HEK293 (cell line): Measurements from ENCODE around the gene SBK2.
A peak's percentile ranks its signal among the peaks of the same experiment; 100 is the strongest.

Source experiments
- BCL6B ChIP-seq: fragments of 450-650 bp; formaldehyde crosslinking; IDR thresholded peaks from 2 replicates; pipeline ENCODE4 v1.5.1; 2017; ENCODE audit warnings: missing biosample characterization, missing genetic modification characterization
- EGR2 ChIP-seq: fragments of 450-650 bp; formaldehyde crosslinking; IDR thresholded peaks from 2 replicates; pipeline ENCODE4 v1.5.1; 2016; ENCODE audit warnings: low read depth, missing biosample characterization, missing genetic modification characterization
- HOXA7 ChIP-seq: sonication (generic); formaldehyde crosslinking; IDR thresholded peaks from 2 replicates; pipeline ENCODE4 v1.8.1; 2022; ENCODE audit warnings: missing genetic modification reagents, borderline replicate concordance
- MYNN ChIP-seq: fragments of 450-650 bp; formaldehyde crosslinking; IDR thresholded peaks from 2 replicates; pipeline ENCODE4 v1.5.1; 2016; ENCODE audit warnings: missing biosample characterization, missing genetic modification characterization, borderline replicate concordance
- SALL2 ChIP-seq: fragments of 450-650 bp; formaldehyde crosslinking; IDR thresholded peaks from 2 replicates; pipeline ENCODE4 v1.5.0; 2017; ENCODE audit warnings: missing biosample characterization, mild to moderate bottlenecking, missing genetic modification characterization, borderline replicate concordance
- SETDB1 ChIP-seq: IDR thresholded peaks from one replicate; pipeline ENCODE4 v1.6.1; 2017; ENCODE audit warnings: mild to moderate bottlenecking, low read length, moderate library complexity, mixed read lengths; ENCODE audit not compliant: insufficient read length
- ZBTB17 ChIP-seq: fragments of 450-650 bp; formaldehyde crosslinking; IDR thresholded peaks from 2 replicates; pipeline ENCODE4 v1.5.1; 2016; ENCODE audit warnings: missing biosample characterization, missing genetic modification characterization
- ZBTB6 ChIP-seq: fragments of 450-650 bp; formaldehyde crosslinking; IDR thresholded peaks from 2 replicates; pipeline ENCODE4 v1.5.1; 2017; ENCODE audit warnings: missing biosample characterization, missing genetic modification characterization
- ZFP41 ChIP-seq: fragments of 450-650 bp; formaldehyde crosslinking; IDR thresholded peaks from 2 replicates; pipeline ENCODE4 v1.5.1; 2016; ENCODE audit warnings: missing biosample characterization, missing genetic modification characterization, borderline replicate concordance
- ZNF10 ChIP-seq: fragments of 450-650 bp; formaldehyde crosslinking; IDR thresholded peaks from 2 replicates; pipeline ENCODE4 v1.5.1; 2017; ENCODE audit warnings: missing biosample characterization, missing genetic modification characterization
- ZNF112 ChIP-seq: fragments of 450-650 bp; formaldehyde crosslinking; IDR thresholded peaks from 2 replicates; pipeline ENCODE4 v1.5.0; 2017; ENCODE audit warnings: missing biosample characterization, missing genetic modification characterization
- ZNF114 ChIP-seq: fragments of 450-650 bp; formaldehyde crosslinking; IDR thresholded peaks from 2 replicates; pipeline ENCODE4 v1.5.0; 2017; ENCODE audit warnings: missing biosample characterization, missing genetic modification characterization
- ZNF132 ChIP-seq: fragments of 450-650 bp; formaldehyde crosslinking; IDR thresholded peaks from 2 replicates; pipeline ENCODE4 v1.5.1; 2017; ENCODE audit warnings: missing biosample characterization, missing genetic modification characterization, borderline replicate concordance
- ZNF146 ChIP-seq: fragments of 450-650 bp; formaldehyde crosslinking; IDR thresholded peaks from 2 replicates; pipeline ENCODE4 v1.5.1; 2016; ENCODE audit warnings: missing biosample characterization, missing genetic modification characterization
- ZNF157 ChIP-seq: fragments of 450-650 bp; formaldehyde crosslinking; IDR thresholded peaks from 2 replicates; pipeline ENCODE4 v1.5.1; 2016; ENCODE audit warnings: missing biosample characterization, missing genetic modification characterization
- ZNF16 ChIP-seq: fragments of 450-650 bp; formaldehyde crosslinking; IDR thresholded peaks from 2 replicates; pipeline ENCODE4 v1.5.1; 2016; ENCODE audit warnings: low read depth, missing biosample characterization, missing genetic modification characterization
- ZNF184 ChIP-seq: fragments of 450-650 bp; IDR thresholded peaks from 2 replicates; pipeline ENCODE4 v1.5.1; 2018; ENCODE audit warnings: missing biosample characterization, mild to moderate bottlenecking, missing genetic modification characterization
- ZNF19 ChIP-seq: fragments of 450-650 bp; formaldehyde crosslinking; IDR thresholded peaks from 2 replicates; pipeline ENCODE4; 2016; ENCODE audit warnings: missing biosample characterization, missing genetic modification characterization, low read depth
- ZNF202 ChIP-seq: fragments of 450-650 bp; formaldehyde crosslinking; IDR thresholded peaks from 2 replicates; pipeline ENCODE4 v1.5.1; 2016; ENCODE audit warnings: missing biosample characterization, missing genetic modification characterization, borderline replicate concordance
- ZNF214 ChIP-seq: fragments of 450-650 bp; formaldehyde crosslinking; IDR thresholded peaks from 2 replicates; pipeline ENCODE4 v1.5.1; 2017; ENCODE audit warnings: missing biosample characterization, mild to moderate bottlenecking, missing genetic modification characterization, borderline replicate concordance
- ZNF366 ChIP-seq: fragments of 450-650 bp; formaldehyde crosslinking; conservative IDR thresholded peaks from 2 replicates; pipeline ENCODE4 v1.5.1; 2016; ENCODE audit warnings: missing biosample characterization, missing genetic modification characterization
- ZNF37A ChIP-seq: fragments of 450-650 bp; IDR thresholded peaks from 2 replicates; pipeline ENCODE4 v1.5.1; 2018; ENCODE audit warnings: missing biosample characterization, missing genetic modification characterization
- ZNF404 ChIP-seq: fragments of 450-650 bp; formaldehyde crosslinking; IDR thresholded peaks from 2 replicates; pipeline ENCODE4 v1.5.1; 2017; ENCODE audit warnings: missing biosample characterization, missing genetic modification characterization
- ZNF426 ChIP-seq: fragments of 450-650 bp; formaldehyde crosslinking; IDR thresholded peaks from 2 replicates; pipeline ENCODE4 v1.5.1; 2017; ENCODE audit warnings: missing biosample characterization, missing genetic modification characterization, mild to moderate bottlenecking, inconsistent platforms, moderate library complexity
- ZNF514 ChIP-seq: fragments of 450-650 bp; formaldehyde crosslinking; IDR thresholded peaks from 2 replicates; pipeline ENCODE4 v1.5.1; 2016; ENCODE audit warnings: missing biosample characterization, missing genetic modification characterization
- ZNF529 ChIP-seq: fragments of 450-650 bp; formaldehyde crosslinking; IDR thresholded peaks from 2 replicates; pipeline ENCODE4 v1.5.1; 2017; ENCODE audit warnings: missing genetic modification characterization, missing biosample characterization; ENCODE audit not compliant: insufficient replicate concordance
- ZNF544 ChIP-seq: fragments of 450-650 bp; formaldehyde crosslinking; IDR thresholded peaks from 2 replicates; pipeline ENCODE4 v1.5.0; 2017; ENCODE audit warnings: missing biosample characterization, missing genetic modification characterization
- ZNF558 ChIP-seq: fragments of 450-650 bp; formaldehyde crosslinking; IDR thresholded peaks from 2 replicates; pipeline ENCODE4 v1.5.1; 2016; ENCODE audit warnings: missing biosample characterization, missing genetic modification characterization
- ZNF629 ChIP-seq: fragments of 450-650 bp; formaldehyde crosslinking; IDR thresholded peaks from 2 replicates; pipeline ENCODE4 v1.5.1; 2017; ENCODE audit warnings: missing biosample characterization, missing genetic modification characterization
- ZNF664 ChIP-seq: fragments of 450-650 bp; formaldehyde crosslinking; IDR thresholded peaks from 2 replicates; pipeline ENCODE4 v1.5.1; 2016; ENCODE audit warnings: missing biosample characterization, missing genetic modification characterization
- ZNF747 ChIP-seq: fragments of 450-650 bp; formaldehyde crosslinking; IDR thresholded peaks from 2 replicates; pipeline ENCODE4 v1.5.1; 2016; ENCODE audit warnings: missing biosample characterization, missing genetic modification characterization
- ZSCAN23 ChIP-seq: fragments of 450-650 bp; formaldehyde crosslinking; IDR thresholded peaks from 2 replicates; pipeline ENCODE4 v1.5.1; 2016; ENCODE audit warnings: missing biosample characterization, missing genetic modification characterization
- TF ChIP-seq, protein P1 (sequence below): fragments of 450-650 bp; formaldehyde crosslinking; IDR thresholded peaks from 2 replicates; pipeline ENCODE4 v1.5.1; 2016; ENCODE audit warnings: missing biosample characterization, missing genetic modification characterization
- TF ChIP-seq, protein P2 (sequence below): fragments of 450-650 bp; IDR thresholded peaks from 2 replicates; pipeline ENCODE4 v1.5.1; 2018; ENCODE audit warnings: missing biosample characterization, missing genetic modification characterization
- TF ChIP-seq, protein P3 (sequence below): fragments of 450-650 bp; formaldehyde crosslinking; IDR thresholded peaks from 2 replicates; pipeline ENCODE4 v1.5.1; 2016; ENCODE audit warnings: missing biosample characterization, missing genetic modification characterization

SBK2 gene

DNA sequence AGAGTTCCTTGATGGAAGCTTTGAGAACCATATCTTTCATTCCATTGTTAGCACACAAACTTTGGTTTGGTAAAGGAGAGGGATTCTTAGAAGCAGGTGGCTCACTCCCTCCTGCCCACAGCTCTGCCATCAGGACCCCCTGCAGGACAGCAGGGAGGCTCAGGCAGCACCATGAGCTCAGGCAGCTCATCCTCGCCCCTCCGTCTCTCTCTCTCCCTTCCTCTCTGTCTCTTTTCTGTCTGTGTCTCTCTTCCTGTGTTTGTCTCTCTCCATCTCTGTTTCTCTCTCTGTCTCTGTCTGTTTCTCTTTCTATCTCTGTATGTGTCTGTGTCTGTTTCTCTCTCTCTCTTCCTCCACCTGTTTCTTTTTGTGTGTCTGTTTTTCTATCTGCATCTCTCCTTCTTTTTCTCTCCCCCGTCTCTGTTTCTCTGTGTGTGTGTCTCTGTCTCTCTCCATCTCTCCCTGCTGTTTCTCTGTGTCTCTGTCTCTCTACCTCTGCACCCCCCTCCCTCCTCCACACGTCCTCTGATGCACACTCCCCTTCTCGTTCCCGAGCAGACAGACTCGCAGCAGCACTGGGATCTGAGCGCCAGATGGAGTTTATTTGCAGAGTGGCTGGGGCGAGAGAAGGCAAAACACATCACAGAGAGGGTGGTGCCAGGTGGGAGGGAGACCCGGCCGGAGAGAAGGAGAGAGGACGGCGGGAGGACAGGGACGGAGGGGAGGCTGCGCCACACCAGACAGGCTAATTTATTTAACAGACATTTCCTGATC is 8.7 kb downstream of the SBK2 start (continued):
- no peak for TF ChIP-seq ZBTB6
- TF ChIP-seq ZNF366 (tag by site-specific recombination): peak; percentile 91
- no peak for TF ChIP-seq ZNF112 (tag by site-specific recombination)
- TF ChIP-seq ZNF202 (tag by site-specific recombination): no peak
- no peak for TF ChIP-seq ZNF19 (tag by site-specific recombination)
- no peak for TF ChIP-seq ZNF184
- TF ChIP-seq ZNF37A (tag by site-specific recombination): no peak
- TF ChIP-seq ZNF629 (tag by site-specific recombination): no peak
- no peak for TF ChIP-seq ZNF664 (tag by site-specific recombination)
- TF ChIP-seq ZNF529 (tag by site-specific recombination): no peak
- TF ChIP-seq, protein P1, sequence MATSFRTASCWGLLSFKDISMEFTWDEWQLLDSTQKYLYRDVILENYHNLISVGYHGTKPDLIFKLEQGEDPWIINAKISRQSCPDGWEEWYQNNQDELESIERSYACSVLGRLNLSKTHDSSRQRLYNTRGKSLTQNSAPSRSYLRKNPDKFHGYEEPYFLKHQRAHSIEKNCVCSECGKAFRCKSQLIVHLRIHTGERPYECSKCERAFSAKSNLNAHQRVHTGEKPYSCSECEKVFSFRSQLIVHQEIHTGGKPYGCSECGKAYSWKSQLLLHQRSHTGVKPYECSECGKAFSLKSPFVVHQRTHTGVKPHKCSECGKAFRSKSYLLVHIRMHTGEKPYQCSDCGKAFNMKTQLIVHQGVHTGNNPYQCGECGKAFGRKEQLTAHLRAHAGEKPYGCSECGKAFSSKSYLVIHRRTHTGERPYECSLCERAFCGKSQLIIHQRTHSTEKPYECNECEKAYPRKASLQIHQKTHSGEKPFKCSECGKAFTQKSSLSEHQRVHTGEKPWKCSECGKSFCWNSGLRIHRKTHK (tag by site-specific recombination): no peak
- TF ChIP-seq ZFP41: no peak
- no peak for TF ChIP-seq ZNF132
- no peak for TF ChIP-seq ZNF10
- no peak for TF ChIP-seq SETDB1
- no peak for TF ChIP-seq ZNF558 (tag by site-specific recombination)
- no peak for TF ChIP-seq ZNF404
- TF ChIP-seq HOXA7: no peak
- TF ChIP-seq ZNF157 (tag by site-specific recombination): no peak
- TF ChIP-seq ZSCAN23: no peak
- no peak for TF ChIP-seq MYNN
- no peak for TF ChIP-seq ZNF146 (tag by site-specific recombination)
- no peak for TF ChIP-seq ZNF514
- no peak for TF ChIP-seq ZNF747 (tag by site-specific recombination)
- TF ChIP-seq ZNF16 (tag by site-specific recombination): no peak
- TF ChIP-seq ZNF214 (tag by site-specific recombination): no peak
- peak; percentile 64; the same call in 1 of the 2 replicates for TF ChIP-seq SALL2 (tag by site-specific recombination)
- 0 out of 2 replicates have a peak, but pooled peaks have one; percentile 19 for TF ChIP-seq BCL6B (tag by site-specific recombination)
- no peak for TF ChIP-seq ZNF114 (tag by site-specific recombination)
- TF ChIP-seq ZNF544 (tag by site-specific recombination): peak; percentile 48; the same call in 1 of the 2 replicates
- TF ChIP-seq, protein P2, sequence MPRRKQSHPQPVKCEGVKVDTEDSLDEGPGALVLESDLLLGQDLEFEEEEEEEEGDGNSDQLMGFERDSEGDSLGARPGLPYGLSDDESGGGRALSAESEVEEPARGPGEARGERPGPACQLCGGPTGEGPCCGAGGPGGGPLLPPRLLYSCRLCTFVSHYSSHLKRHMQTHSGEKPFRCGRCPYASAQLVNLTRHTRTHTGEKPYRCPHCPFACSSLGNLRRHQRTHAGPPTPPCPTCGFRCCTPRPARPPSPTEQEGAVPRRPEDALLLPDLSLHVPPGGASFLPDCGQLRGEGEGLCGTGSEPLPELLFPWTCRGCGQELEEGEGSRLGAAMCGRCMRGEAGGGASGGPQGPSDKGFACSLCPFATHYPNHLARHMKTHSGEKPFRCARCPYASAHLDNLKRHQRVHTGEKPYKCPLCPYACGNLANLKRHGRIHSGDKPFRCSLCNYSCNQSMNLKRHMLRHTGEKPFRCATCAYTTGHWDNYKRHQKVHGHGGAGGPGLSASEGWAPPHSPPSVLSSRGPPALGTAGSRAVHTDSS: no peak
- TF ChIP-seq ZBTB17 (tag by site-specific recombination): peak; percentile 75
- TF ChIP-seq, protein P3, sequence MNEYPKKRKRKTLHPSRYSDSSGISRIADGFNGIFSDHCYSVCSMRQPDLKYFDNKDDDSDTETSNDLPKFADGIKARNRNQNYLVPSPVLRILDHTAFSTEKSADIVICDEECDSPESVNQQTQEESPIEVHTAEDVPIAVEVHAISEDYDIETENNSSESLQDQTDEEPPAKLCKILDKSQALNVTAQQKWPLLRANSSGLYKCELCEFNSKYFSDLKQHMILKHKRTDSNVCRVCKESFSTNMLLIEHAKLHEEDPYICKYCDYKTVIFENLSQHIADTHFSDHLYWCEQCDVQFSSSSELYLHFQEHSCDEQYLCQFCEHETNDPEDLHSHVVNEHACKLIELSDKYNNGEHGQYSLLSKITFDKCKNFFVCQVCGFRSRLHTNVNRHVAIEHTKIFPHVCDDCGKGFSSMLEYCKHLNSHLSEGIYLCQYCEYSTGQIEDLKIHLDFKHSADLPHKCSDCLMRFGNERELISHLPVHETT (tag by site-specific recombination): no peak
- no peak for TF ChIP-seq ZNF426 (tag by site-specific recombination)
- 0 out of 2 replicates have a peak, but pooled peaks have one; percentile 4 for TF ChIP-seq EGR2 (tag by site-specific recombination)
